K562 (cell line): ENCODE data around the gene ANKRD12. TPM values are rescaled to one million over a fixed set of nuclear protein-coding genes. Genes with fewer than 3 reads are reported as not detected.

Source experiments
- BCOR ChIP-seq: fragments of 450-650 bp; IDR thresholded peaks from 2 replicates; pipeline ENCODE4 v1.6.1; 2016
- CHD1 ChIP-seq: fragments of 200-600 bp; sonication (generic); IDR thresholded peaks from one replicate; pipeline ENCODE4 v1.6.1; 2012; ENCODE audit warnings: mild to moderate bottlenecking, moderate library complexity, low read length, inconsistent platforms
- ESRRA ChIP-seq: fragments of 450-650 bp; IDR thresholded peaks from 2 replicates; pipeline ENCODE4 v1.6.1; 2014; ENCODE audit warnings: low read depth, mild to moderate bottlenecking, moderate library complexity, borderline replicate concordance
- GABPA ChIP-seq: fragments of 200-800 bp; sonication (Bioruptor generic); conservative IDR thresholded peaks from 2 replicates; pipeline ENCODE4 v1.6.1; 2016; ENCODE audit warnings: low read depth, missing genetic modification characterization, missing compliant biosample characterization
- HDAC1 ChIP-seq, 2 experiments: fragments of 450-650 bp; IDR thresholded peaks; 2 replicates each; pipeline ENCODE4 v1.6.1; 2016 to 2017; ENCODE audit warnings: inconsistent platforms in 1 of 2, mild to moderate bottlenecking in 1 of 2, moderate library complexity in 1 of 2
- HLTF ChIP-seq: fragments of 450-650 bp; IDR thresholded peaks from 2 replicates; pipeline ENCODE4 v1.6.1; 2016
- L3MBTL2 ChIP-seq: fragments of 450-650 bp; IDR thresholded peaks from 2 replicates; pipeline ENCODE4 v1.6.1; 2016; ENCODE audit warnings: mild to moderate bottlenecking, moderate library complexity
- REST ChIP-seq, 2 experiments: fragments of 450-650 bp; formaldehyde crosslinking in 1 of 2; IDR thresholded peaks; 2 replicates each; pipeline versions ENCODE4 v1.4.0 to v1.6.1; 2014 to 2020; ENCODE audit warnings: mild to moderate bottlenecking in 2 of 2, borderline replicate concordance in 1 of 2, low read depth in 1 of 2
- ZNF165 ChIP-seq: fragments of 250-450 bp; sonication (Bioruptor Pico); IDR thresholded peaks from 2 replicates; pipeline ENCODE4 v1.4.0; 2020; ENCODE audit warnings: borderline replicate concordance
- ZNF586 ChIP-seq: fragments of 450-650 bp; formaldehyde crosslinking; conservative IDR thresholded peaks from 2 replicates; pipeline ENCODE4 v1.4.0; 2020; ENCODE audit warnings: mild to moderate bottlenecking, moderate library complexity
- ZNF592 ChIP-seq: fragments of 450-650 bp; IDR thresholded peaks from 2 replicates; pipeline ENCODE4 v1.6.1; 2017; ENCODE audit warnings: antibody characterized with exemption, mild to moderate bottlenecking
- ZNF644 ChIP-seq: fragments of 200-800 bp; sonication (Bioruptor generic); IDR thresholded peaks from 2 replicates; pipeline ENCODE4 v1.6.1; 2016; ENCODE audit warnings: low read depth, missing genetic modification characterization, missing compliant biosample characterization
- polyA plus RNA-seq, 8 experiments: library from polyadenylated mRNA; depleted of rRNA in 4 of 8; stranded (reverse) in 5 of 8; unstranded in 3 of 8; fragments of >200 nt; fragmentation: Nextera tagmentation in 2 of 8; fragmentation: Illumina TruSeq in 1 of 8; extraction: Ambion mirVana in 2 of 8; extraction: Trizol in 1 of 8; gene quantifications; 2 replicates each; pipeline versions ENCODE4 v1.2.1 to v1.2.3, GENCODE V29; 2011 to 2014; ENCODE audit warnings: inconsistent platforms in 1 of 8, missing spikeins in 1 of 8
- total RNA-seq, 7 experiments: library from RNA; depleted of rRNA in 6 of 7; stranded (reverse); fragments of >200 nt in 6 of 7; fragmentation: Illumina TruSeq in 2 of 7; extraction: Trizol in 2 of 7; gene quantifications; 2 replicates each; pipeline versions ENCODE4 v1.2.1 to v1.2.3, GENCODE V29; 2011 to 2021; ENCODE audit warnings: low replicate concordance in 1 of 7

ANKRD12 gene
- total and polyA plus RNA-seq, 9 of the 15 experiments (the other 6 are each of a cell fraction or from before 2014, with no cell fraction given) = 6.6 to 28.2 (median 16.0) TPM

DNA sequence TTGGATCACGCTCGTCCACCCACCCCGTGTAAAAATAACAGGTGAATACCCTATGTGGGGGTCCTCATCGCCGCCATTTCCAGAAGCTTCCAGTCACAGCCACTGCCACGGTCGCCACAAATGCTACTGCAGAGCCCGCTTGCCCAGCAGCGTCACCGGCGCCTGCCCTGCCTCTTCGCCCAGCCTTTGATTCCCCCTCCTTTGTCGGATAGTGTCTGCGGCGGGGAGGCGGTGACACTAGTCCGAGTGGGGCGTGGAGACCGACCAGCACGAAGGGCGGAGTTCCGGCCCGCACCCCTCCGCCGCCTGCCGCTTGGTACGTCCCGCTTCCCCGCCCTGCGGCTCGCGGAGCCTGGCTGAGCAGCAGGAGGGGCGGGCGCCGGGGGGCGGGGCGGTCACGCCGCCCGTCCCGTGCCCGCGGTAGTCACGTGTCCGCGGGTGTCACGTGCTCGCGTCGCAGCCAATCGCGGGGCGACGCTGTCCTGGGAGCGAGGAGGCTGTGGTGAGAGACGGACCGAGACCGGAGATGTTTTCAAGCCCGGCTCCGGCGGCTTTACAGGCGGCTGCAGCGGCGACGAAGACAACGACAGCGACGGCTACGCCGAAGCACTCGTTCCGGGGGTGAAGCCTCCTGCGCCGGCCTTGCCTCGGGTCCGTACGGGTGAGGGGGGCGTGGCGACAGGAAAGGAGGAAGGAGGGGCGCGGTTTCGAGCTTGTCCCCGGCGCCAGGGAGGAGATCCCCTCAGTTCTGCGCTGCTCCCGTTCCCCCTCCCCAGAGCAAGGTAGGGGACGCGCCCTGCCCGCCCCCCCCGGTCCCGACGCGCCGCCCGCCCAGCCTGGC lies at the start of gene ANKRD12 (continued):
- TF ChIP-seq ZNF592 (no peak), BCOR (peak; percentile 71; the same call in 1 of the 2 replicates), HLTF (0 out of 2 replicates have a peak, but pooled peaks have one; percentile 65), GABPA (no peak), CHD1 (no peak), ESRRA (peak; percentile 60; the same call in 1 of the 2 replicates), HDAC1 (IDR thresholded peaks at IDR 0.05) (peak in 1 of 2 experiments; percentile 91; a peak in 2 of 4 replicates), REST (IDR thresholded peaks at IDR 0.05; ENCODE audit: borderline replicate concordance) (peak; percentile 95), REST (CRISPR knock-in tag; IDR thresholded peaks at IDR 0.05; ENCODE audit: low read depth) (0 out of 2 replicates have a peak, but pooled peaks have one; percentile 69), ZNF586 (no peak), ZNF644 (tag) (no peak), L3MBTL2 (peak; percentile 84), ZNF165 (CRISPR knock-in tag) (no peak)
